Esophagus squamous epithelium (tissue), 5 donors: ENCODE results near the gene SLC15A4. TPM values are rescaled to one million over a fixed set of nuclear protein-coding genes. Genes with fewer than 3 reads are reported as not detected.

Source experiments
- DNase-seq: peaks from one replicate; lab custom pipeline; 2025; lab: John Stamatoyannopoulos, UW
- H3K27ac ChIP-seq, 4 donors: fragments of 200-600 bp; sonication (generic); one replicate each; pipeline ENCODE4 v1.5.1; 2016 to 2019; ENCODE audit warnings: mild to moderate bottlenecking in 1 of 4
- H3K27me3 ChIP-seq, 4 donors: fragments of 200-600 bp; sonication (generic); 1 replicate in 3 of 4; 2 replicates in 1 of 4; pipeline versions ENCODE4 v1.5.1 to v1.6.0; 2017 to 2021; ENCODE audit warnings: antibody characterized with exemption in 1 of 4
- H3K36me3 ChIP-seq, 3 donors: fragments of 200-600 bp; sonication (generic); one replicate each; pipeline ENCODE4 v1.5.1; 2016 to 2019
- H3K4me1 ChIP-seq, 3 donors: fragments of 200-600 bp; sonication (generic); one replicate each; pipeline ENCODE4 v1.5.1; 2017 to 2019
- H3K4me3 ChIP-seq, 4 donors: fragments of 200-600 bp; sonication (generic); 1 replicate in 3 of 4; 2 replicates in 1 of 4; pipeline ENCODE4 v1.5.1; 2016 to 2019; ENCODE audit warnings: mild to moderate bottlenecking in 2 of 4, moderate library complexity in 1 of 4
- H3K9me3 ChIP-seq, 3 donors: fragments of 200-600 bp; sonication (generic); one replicate each; pipeline ENCODE4 v1.5.1; 2016 to 2019
- POLR2A ChIP-seq, 4 donors: fragments of 450-650 bp; IDR thresholded peaks; one replicate each; pipeline ENCODE4 v1.6.1; 2017; ENCODE audit warnings: antibody characterized with exemption in 4 of 4, mild to moderate bottlenecking in 4 of 4, moderate library complexity in 3 of 4
- WGBS, 2 donors: methylation state at CpG; one replicate each; pipeline ENCODE4 v1.1.5; 2018; 5-methylcytosine and 5-hydroxymethylcytosine counted together
- intact Hi-C: fragments of 100-400 bp; cut with DNase I; formaldehyde crosslinking; loops from one replicate; pipeline ENCODE4 v1.15.0; 2022
- total RNA-seq, 4 donors: library from RNA; depleted of rRNA; stranded (reverse); fragments of >200 nt; gene quantifications; one replicate each; pipeline ENCODE4 v1.1.0, GENCODE V29; 2016
- TF ChIP-seq, protein P1 (sequence below), 6 experiments: fragments of 450-650 bp in 4 of 6; fragments of 200-600 bp in 2 of 6; sonication (generic) in 2 of 6; IDR thresholded peaks; one replicate each; pipeline ENCODE4 v1.5.1; 2016 to 2019; ENCODE audit warnings: antibody characterized with exemption in 6 of 6, mild to moderate bottlenecking in 4 of 6, moderate library complexity in 4 of 6
- donor health status: DM: yes; HTN: yes; CAD: no.

SLC15A4 gene
- total RNA-seq, 4 donors from 2014 or later, result 13.5 to 38.1 (median 26.8) TPM

DNA sequence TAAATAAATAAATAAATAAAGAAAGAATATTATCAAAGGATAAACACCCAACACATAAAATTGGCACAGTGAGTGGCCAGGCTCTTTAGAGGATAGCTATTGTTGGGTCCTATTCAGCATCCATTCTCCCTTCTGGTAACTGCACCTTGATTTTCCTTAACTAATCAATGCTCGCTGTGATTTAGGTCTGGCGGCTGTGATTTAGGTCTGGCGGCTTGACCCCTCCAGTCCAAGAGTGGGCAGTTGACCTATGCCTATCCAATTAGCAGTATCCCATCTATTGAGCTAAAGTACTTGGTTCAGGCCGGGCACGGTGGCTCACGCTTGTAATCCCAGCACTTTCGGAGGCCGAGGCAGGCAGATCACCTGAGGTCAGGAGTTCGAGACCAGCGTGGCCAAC is 9.7 kb upstream of the SLC15A4 start:
- H3K36me3 ChIP-seq, result no peaks in the 10 kb centered on the region
- H3K27ac ChIP-seq, result no peak overlapping the region
- no peaks in the 10 kb centered on the region for H3K4me1 ChIP-seq
- 96 to 100% methylated on average over 7 to 10 of the region's 10 CpGs for WGBS, 2 donors
- no peak overlapping the region for H3K4me3 ChIP-seq
- no peak for DNase-seq
- H3K9me3 ChIP-seq, result no peaks in the 10 kb centered on the region
- TF ChIP-seq, protein P1, sequence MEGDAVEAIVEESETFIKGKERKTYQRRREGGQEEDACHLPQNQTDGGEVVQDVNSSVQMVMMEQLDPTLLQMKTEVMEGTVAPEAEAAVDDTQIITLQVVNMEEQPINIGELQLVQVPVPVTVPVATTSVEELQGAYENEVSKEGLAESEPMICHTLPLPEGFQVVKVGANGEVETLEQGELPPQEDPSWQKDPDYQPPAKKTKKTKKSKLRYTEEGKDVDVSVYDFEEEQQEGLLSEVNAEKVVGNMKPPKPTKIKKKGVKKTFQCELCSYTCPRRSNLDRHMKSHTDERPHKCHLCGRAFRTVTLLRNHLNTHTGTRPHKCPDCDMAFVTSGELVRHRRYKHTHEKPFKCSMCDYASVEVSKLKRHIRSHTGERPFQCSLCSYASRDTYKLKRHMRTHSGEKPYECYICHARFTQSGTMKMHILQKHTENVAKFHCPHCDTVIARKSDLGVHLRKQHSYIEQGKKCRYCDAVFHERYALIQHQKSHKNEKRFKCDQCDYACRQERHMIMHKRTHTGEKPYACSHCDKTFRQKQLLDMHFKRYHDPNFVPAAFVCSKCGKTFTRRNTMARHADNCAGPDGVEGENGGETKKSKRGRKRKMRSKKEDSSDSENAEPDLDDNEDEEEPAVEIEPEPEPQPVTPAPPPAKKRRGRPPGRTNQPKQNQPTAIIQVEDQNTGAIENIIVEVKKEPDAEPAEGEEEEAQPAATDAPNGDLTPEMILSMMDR (IDR thresholded peaks at IDR 0.05), result no peak
- no peak for TF ChIP-seq POLR2A (IDR thresholded peaks at IDR 0.05)
- intact Hi-C loops, result no loop called here
- peaks cover 0 to 2% (median 0%) of the 10 kb centered on the region in 4 donors for H3K27me3 ChIP-seq

- intact Hi-C loops, result no loop called here
Measured at GRCh38 chr12:128830505-128830893, 6.7 kb upstream of the SLC15A4 start.

GRCh38 chr12:128829861-128830504 is 6.2 kb upstream of the SLC15A4 start:
- no peak for DNase-seq
- intact Hi-C loops, result no loop called here
- 51 to 61% methylated on average over 8 of the region's 8 CpGs for WGBS, 2 donors
- Histone ChIP-seq H3K4me1 (no peaks in the 10 kb centered on the region), H3K4me3 (no peak overlapping the region), H3K27me3 (peaks cover 0 to 2% (median 0%) of the 10 kb centered on the region in 4 donors), H3K9me3 (no peaks in the 10 kb centered on the region), H3K36me3 (no peaks in the 10 kb centered on the region), H3K27ac (peak overlapping the region in 1 of 4 donors; percentile 34)
- TF ChIP-seq, protein P1 (IDR thresholded peaks at IDR 0.05), result no peak
- peak in 1 of 4 donors; percentile 12 for TF ChIP-seq POLR2A (IDR thresholded peaks at IDR 0.05)

More at GRCh38 chr12:128830505-128830893, 6.7 kb upstream of the SLC15A4 start:
- Histone ChIP-seq H3K27ac (no peak overlapping the region), H3K9me3 (no peaks in the 10 kb centered on the region), H3K36me3 (no peaks in the 10 kb centered on the region), H3K27me3 (peaks cover 0 to 2% (median 0%) of the 10 kb centered on the region in 4 donors), H3K4me3 (no peak overlapping the region), H3K4me1 (no peaks in the 10 kb centered on the region)
- TF ChIP-seq POLR2A (IDR thresholded peaks at IDR 0.05), result no peak
- TF ChIP-seq, protein P1 (IDR thresholded peaks at IDR 0.05), result no peak
- no peak for DNase-seq
- 50 to 58% methylated on average over 7 of the region's 7 CpGs for WGBS, 2 donors

DNA sequence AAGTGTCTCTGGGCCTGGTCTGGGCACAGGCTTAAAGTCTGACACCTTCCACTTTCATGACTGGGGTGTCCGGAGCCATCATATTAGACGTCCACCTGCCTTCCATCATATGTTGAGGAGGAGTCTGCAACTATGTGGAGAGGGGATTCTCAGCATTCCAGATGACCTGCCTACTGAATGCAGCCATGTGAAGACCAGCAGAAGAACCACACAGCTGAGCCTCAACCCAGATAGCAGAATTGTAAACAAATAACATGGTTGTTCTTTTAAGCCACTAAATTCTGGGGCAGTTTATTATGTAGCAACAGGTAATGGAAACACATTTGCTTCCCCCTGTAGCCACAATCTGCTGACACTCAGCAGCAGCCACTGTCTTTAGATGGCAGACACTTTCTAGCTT is 4.0 kb upstream of the SLC15A4 start:
- H3K4me3 ChIP-seq, result no peak overlapping the region
- H3K27ac ChIP-seq, result no peak overlapping the region
- H3K27me3 ChIP-seq, result peaks cover 0 to 2% (median 0%) of the 10 kb centered on the region in 4 donors
- DNase-seq, result no peak
- H3K36me3 ChIP-seq, result no peaks in the 10 kb centered on the region
- H3K9me3 ChIP-seq, result no peaks in the 10 kb centered on the region
- no CpG with 5 or more reads among the region's 2 CpGs for WGBS, 2 donors
- intact Hi-C loops, result no loop called here
- H3K4me1 ChIP-seq, result peaks cover 4 to 14% (median 7%) of the 10 kb centered on the region in 3 donors
- TF ChIP-seq, protein P1 (IDR thresholded peaks at IDR 0.05), result no peak
- TF ChIP-seq POLR2A (IDR thresholded peaks at IDR 0.05), result no peak

GRCh38 chr12:128825835-128826234 is 2.1 kb upstream of the SLC15A4 start:
- H3K27me3 ChIP-seq, result peaks cover 0 to 2% (median 0%) of the 10 kb centered on the region in 4 donors
- no peak overlapping the region for H3K4me3 ChIP-seq
- 82 to 93% methylated on average over 4 of the region's 4 CpGs for WGBS, 2 donors
- TF ChIP-seq, protein P1 (IDR thresholded peaks at IDR 0.05), result no peak
- TF ChIP-seq POLR2A (IDR thresholded peaks at IDR 0.05), result no peak
- H3K36me3 ChIP-seq, result no peaks in the 10 kb centered on the region
- no peaks in the 10 kb centered on the region for H3K9me3 ChIP-seq
- peaks cover 11 to 33% (median 17%) of the 10 kb centered on the region in 3 donors for H3K4me1 ChIP-seq
- intact Hi-C loops, result no loop called here
- no peak overlapping the region for H3K27ac ChIP-seq
- no peak for DNase-seq
